GM18873 (cell line): ENCODE data around the gene GRIK4.

Experiments used
- ATAC-seq: cut with Tn5 transposase; IDR thresholded peaks from one replicate; pipeline ENCODE4 v1.9.1; 2021; ENCODE audit warnings: mild to moderate bottlenecking, moderate library complexity, moderate number of reproducible peaks; ENCODE audit not compliant: unreplicated experiment, low FRiP score

The GRIK4 gene

DNA sequence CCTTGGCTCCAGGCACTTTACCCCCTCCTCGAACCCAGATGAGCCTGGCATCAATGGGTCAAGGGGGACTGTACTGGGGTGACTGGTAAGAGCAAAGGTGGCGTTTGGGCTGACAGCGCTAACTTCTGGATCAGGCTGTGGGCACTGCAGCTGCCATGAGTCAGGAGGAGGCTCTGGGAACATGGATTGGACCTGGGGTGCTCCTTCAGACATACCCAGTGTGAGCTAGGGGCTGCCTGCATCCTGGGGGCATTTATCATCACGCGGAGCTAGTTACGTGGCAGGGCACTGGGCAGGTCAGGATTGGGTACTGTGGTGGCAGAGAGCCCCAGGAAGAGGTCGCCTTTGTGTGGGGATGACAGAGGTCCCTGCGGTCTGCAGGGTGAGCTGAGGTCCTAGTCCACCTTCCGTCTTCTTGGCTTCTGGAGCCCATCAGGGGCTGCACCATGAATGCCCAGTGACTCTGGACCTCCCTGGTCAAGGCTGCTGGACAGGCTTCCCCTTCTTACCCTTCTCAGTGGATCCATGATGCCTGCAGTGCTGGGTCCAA, 13.1 kb downstream of the GRIK4 start:
- no peak for ATAC-seq

DNA sequence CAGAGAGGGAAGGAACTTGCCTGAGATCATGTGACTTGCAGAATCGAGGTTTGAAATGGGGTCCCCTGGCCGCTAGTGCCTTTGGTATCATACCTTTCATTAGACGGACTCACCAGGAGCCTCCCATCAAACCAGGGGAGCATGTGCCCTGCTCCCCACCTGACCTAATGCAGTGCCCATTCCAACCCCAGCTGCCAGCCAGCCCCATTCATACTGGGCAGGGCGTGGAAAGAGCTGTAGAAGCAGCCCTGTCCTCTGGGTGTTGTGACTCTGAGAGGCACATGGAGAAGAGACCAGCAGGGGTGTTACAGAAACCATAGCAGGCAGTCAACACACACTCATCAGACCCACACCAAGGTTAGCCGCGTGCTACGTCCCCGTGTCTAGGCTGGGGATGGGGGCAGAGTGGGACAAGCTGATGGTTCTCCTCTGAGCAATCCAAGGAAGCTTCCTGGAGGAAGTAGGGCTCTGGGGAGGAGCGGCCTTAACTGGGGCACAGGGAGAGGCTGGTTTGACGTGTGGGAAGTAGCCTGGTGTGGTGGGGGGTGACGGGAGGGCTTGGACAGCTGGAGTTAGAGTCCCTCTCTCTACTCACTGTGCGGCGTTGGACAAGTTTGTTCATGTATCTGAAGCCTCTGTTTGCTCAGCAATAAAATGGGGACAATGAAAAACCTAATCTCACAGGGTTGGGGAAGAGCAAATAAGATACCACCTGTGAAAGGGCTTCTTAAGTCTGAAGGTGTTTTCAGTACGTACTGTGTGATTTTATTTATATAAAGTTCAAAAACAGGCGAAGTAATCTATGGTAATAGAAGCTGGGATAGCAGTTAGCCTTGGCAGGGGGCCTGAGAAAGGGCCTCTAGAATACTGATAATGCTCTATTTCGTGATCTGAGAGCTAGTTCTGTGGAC, 14.0 kb downstream of the GRIK4 start:
- ATAC-seq = no peak

DNA sequence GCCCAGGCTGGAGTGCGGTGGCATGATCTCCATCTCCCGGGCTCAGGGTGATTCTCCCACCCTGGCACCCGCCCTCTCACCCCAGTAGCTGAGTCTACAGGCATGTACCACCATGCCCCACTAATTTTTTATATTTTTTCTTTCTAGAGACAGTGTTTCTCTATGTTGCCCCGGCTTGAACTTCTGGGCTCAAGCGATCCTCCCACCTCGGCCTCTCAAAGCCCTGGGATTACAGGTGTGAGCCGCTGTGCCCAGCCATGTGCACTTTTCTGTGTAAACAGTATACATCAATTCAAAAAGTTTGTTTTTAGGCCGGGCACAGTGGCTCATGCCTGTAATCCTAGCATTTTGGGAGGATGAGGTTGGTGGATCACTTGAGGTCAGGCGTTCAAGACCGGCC, 14.7 kb downstream of the GRIK4 start:
- no peak for ATAC-seq

GRCh38 chr11:120527111-120527761, 15.7 kb downstream of the GRIK4 start:
- no peak for ATAC-seq

DNA sequence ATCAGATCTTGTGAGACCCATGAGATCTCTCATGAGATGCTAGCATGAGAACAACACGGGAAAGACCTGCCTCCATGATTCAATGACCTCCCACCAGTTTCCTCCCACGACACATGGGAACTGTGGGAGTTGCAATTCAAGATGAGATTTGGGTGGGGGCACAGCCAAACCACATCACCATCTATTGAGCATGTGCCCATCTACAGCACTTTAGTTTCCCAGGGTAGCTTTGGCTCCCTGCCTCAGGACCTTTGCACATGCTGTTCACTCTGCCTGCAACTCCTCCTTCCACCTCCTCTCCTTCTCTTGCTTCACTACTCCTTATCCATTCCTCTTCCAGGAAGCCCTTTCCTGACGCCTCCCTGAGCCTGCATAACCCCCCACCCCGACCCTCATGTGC, 17.2 kb downstream of the GRIK4 start:
- no peak for ATAC-seq

- no peak for ATAC-seq
Observed at GRCh38 chr11:120529214-120529613, 17.7 kb downstream of the GRIK4 start.

DNA sequence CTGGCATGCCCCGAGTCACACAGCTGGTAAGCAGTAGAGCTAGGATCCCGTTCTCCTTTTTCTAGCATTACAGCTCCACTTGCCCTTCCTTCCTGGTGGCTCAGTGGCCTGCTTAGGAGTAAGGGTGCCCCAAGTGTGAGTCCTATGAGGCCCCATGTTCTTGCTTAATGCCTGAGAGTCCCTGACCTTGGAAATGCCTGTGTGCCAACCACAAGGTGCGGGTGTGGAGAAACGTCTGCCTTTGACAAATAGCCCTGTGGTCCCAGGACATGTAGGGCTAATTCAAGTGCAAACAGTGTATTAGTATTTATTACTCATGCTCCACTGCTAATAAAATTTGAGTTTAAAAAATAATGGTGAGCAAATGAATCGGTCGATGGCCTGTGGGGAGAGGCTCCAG, 18.4 kb downstream of the GRIK4 start:
- no peak for ATAC-seq

DNA sequence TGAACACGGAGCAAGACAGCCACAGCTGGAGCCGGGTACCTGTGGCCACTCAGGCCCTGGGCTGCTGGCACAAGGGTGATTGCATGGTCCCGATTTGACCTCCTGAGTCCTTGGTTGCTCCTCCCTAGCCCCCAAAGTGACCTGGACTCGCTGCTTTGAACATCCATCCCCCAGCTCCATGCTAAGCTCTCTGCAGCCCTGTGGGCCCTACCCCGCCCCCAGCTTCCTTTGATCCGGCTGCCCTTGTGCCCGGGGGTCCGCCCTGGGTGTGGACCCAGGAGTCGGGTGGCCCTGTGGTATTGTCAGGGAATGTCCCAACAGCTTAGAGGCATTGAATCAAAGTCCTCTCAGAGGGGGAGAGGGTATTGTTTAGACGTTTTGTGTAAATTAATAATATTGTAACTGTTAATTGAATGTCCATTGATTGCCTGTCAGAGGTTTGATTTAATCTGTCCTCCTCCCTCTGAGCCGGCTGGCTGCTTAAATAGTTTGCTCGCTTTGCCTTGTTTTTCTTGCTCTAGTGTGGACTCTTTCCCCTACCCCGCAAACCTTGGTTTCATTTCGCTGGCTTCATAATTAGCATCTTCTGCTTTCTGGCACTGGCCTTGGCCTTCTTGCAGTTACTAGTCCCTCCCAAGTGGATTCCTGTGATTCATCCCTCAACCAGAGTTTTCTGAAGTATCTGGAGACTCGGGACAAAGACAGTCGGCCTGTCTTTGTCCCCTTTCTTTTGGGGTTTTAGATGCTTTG, 20.7 kb downstream of the GRIK4 start:
- ATAC-seq = no peak

- no peak for ATAC-seq
Observed at GRCh38 chr11:120532832-120533196, 21.3 kb downstream of the GRIK4 start.

DNA sequence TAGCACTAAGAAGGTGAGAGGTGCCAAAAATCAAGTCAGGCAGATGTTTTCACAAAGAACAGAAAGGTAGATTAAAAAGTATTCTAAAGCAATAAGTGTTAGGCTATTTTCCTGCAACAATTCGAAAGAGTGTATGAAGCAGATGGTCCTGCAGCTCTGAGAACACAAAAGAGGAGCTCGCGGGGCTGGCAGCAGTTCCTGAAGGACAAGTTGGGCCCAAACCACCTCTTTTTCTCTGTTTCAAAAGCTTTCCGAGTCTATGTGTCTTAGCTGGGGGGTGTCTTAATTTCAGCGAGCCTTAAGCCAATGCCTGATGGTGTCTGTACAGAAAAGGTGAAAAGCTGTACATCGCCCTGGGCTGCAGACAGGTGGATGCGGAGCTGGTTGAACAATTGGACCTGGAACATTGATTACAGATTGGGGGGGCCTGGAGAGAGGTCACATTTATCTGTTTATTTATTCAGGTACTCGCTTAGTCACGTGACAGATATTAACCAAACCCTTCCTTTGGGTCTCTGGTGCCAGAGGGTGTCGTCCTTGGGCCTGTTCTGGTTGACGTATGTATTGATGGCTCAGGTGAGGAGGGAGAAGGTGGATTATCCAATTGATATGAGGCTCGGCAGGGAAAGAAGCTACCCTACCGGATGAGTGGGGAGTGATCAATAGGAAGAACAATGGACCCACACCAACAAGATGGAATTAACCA, 24.7 kb downstream of the GRIK4 start:
- no peak for ATAC-seq

GRCh38 chr11:120536797-120537169, 25.2 kb downstream of the GRIK4 start:
- ATAC-seq = no peak

GRCh38 chr11:120537996-120538395, 26.4 kb downstream of the GRIK4 start:
- ATAC-seq = no peak

- ATAC-seq = no peak
Observed at GRCh38 chr11:120538707-120539106, 27.2 kb downstream of the GRIK4 start.

DNA sequence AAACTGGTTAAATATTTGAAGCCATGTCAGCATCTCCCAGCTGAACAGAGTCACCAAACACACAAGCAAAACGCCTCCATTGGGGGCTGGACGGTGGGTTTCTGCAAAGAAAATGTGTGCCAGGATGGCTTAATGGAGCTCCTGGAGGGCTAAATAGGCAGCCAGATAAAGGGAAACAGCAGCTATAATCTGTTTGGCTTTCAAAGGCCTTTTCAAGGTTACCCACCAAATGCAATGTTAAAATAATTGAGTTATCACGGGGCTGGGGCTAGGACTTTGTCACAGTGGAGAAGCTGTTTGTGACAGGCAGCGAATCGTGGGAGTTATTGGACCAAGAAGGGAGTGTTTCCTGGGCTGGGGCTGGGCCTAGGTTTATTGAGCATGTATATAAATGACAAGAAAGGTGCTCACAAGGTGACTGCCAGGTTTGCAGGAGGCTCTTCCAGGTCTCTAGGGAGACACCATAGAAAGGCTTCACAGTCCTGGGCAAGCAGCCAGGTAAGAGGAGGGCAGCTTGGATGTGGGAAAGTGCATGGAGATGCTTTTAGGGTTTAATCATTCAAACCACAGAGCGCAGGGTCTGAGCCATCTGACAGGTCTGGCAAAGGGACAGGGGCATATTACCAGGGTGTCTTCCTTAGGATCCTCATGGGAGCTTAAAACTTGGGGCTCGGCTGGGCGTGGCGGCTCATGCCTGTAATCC, 28.3 kb downstream of the GRIK4 start:
- no peak for ATAC-seq

DNA sequence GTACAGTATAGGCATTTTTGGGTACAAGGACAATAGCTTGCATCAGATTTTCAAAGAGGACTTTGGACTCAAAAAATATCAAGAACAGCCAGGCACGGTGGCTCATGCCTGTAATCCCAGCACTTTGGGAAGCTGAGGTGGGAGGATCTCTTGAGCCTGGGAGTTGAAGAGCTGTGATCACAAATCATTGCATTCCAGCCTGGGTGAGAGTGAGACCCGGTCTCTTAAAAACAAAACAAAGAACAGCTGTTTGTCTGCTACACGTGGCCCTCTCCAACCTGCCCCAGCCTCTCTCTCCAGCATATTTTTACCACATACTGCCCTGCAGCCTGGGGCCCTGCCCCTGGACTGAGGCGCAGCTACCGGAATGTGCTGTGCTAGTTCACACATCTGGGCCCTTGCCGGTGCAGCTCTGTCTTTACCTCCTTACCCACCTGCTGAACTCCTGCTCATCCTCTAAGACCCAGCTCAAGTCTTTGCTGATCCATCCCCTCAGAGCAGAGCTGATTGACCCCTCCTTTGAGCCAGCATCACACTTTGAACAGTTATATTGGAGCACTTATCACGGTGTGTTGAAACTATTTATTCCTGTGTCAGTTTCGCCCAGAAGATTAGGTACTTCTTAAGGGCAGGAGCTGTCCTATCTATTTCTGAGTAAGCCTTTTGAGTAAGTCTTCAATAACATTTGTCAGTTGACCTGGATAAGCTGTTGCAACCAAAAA, 29.4 kb downstream of the GRIK4 start:
- ATAC-seq = no peak

DNA sequence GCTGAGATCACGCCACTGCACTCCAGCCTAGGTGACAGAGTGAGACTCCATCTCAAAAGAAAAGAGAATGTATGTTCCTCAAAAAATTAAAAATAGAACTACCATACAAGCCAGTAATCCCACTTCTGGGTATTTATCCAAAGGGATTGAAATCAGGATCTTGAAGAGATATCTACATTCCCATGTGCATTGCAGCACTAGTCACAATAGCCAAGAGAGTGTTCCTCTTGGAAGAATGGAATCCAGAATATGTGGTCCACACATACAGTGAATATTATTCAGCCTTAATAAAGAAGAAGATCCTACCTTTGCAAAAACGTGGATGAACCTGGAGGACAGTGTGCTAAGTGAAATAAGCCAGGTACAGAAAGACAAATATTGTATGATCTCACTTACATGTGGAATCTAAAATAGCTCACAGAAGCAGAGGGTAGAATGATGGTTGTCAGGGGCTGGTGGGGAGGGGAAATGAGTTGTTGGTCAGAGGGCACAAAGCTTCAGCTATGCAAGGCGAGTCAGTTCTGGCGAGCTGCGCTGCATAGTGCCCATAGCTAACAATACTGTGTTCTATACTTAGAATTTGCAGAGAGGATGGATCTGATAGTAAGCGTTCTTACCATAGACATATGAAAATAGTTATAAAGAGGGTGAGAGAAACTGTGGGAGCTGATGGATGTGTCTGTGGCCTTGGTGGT, 32.1 kb downstream of the GRIK4 start:
- no peak for ATAC-seq

DNA sequence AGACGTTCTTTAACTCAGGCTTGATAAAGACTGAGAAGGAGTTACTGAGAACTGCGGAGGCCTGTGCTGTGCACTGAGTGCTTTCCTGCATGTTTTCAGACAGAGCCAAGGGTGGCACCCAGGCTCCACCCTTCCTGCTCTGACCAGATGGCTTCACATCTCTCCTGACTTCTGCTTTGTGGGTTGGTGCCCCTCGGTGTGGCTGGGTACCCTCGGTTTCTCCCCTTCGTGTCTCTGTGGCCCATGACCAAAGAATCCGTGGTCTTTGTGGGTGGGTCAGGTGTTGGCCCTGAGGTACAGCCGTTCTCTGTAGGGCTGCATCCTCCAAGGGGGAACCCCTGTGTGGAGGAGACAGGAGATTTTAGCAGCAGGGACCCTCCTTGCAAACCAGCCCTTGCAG, 34.3 kb downstream of the GRIK4 start:
- ATAC-seq = no peak

GRCh38 chr11:120546312-120547205, 35.0 kb downstream of the GRIK4 start:
- no peak for ATAC-seq
